ENCODE measurements around the gene SCN10A.

SCN10A gene

DNA sequence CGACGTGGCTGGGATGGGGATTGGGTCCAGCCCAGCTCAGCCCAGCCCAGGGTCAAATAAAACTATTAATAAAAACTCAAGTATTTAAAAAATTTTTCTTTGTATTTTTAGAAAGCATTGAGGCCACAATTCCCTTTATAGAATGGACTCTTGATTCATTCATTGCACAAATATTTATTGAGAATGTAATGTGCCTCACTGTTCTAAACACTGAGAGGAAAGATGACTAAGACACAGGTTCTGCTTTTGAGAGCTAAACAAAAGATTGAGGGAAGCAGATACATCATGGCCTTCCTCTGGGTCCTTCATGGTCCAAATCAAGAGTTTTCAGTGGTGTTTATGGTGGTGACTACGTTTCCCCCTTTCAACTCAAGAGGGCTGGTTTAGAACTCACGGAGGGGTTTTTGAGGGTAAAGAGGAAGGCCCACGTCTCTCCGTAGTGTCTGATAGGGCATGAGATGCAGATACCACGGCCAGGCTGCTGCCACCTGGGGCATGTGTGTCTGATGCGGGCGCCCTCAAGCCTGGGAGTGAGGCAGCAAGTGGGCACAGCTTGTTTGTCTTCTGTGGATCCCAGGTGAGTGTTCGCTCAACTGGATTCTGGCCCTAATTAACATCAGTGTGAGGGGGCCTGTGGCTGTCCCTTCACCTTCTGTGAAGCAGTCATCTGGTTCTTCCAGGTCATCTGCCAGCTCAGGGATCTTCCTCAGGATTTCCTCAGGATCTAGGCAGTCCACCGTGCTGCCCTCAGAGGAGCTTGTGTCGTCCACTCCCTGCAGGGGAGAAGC is 93.0 kb downstream of the SCN10A start:
- Histone ChIP-seq H3K36me3 (ENCODE audit: control insufficient read depth, insufficient read depth, low read length) (no peaks in the 10 kb centered on the region), H3K4me1 (ENCODE audit: control insufficient read depth, insufficient read depth, low read length) (peaks cover 13% of the 10 kb centered on the region), H3K27ac (ENCODE audit: low read depth, low read length) (no peak overlapping the region), H3K27me3 (ENCODE audit: control insufficient read depth, insufficient read depth, low read length) (no peaks in the 10 kb centered on the region), H3K9ac (ENCODE audit: low read depth, low read length) (no peak overlapping the region), H3K9me3 (ENCODE audit: control insufficient read depth, insufficient read depth, low read length) (no peaks in the 10 kb centered on the region), H3K4me3 (ENCODE audit: low read depth, low read length) (no peak overlapping the region)

DNA sequence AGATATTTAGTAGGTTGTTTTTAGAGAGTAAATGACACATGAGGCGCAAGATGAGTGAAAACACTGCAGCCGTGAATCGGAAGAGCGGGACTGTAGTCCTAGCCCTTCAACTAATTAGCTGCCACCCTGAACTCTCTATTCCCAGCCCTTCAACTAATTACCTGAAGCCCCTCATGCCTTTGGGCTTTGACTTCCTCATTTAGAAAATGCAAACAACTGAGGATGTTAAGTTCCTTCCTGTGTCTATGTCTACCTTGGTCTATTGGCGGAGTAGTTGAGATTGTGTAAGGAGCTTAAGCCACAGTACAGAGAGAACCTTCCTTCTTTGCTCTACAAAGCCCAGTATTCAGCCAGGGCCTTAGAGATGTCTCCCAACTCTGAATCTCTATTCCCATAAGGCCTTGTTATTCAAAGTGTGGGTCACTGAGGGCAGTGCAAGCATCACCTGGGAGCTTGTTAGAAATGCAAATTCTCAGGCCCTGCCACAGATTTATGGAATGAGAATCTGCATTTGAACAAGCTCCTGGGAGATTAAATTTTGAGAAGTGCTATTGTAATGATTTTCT is 94.7 kb downstream of the SCN10A start:
- H3K27me3 ChIP-seq (ENCODE audit: control insufficient read depth, insufficient read depth, low read length) = no peaks in the 10 kb centered on the region
- no peak overlapping the region for H3K27ac ChIP-seq (ENCODE audit: low read depth, low read length)
- H3K9ac ChIP-seq (ENCODE audit: low read depth, low read length) = no peak overlapping the region
- H3K4me1 ChIP-seq (ENCODE audit: control insufficient read depth, insufficient read depth, low read length) = peaks cover 13% of the 10 kb centered on the region
- H3K9me3 ChIP-seq (ENCODE audit: control insufficient read depth, insufficient read depth, low read length) = no peaks in the 10 kb centered on the region
- no peak overlapping the region for H3K4me3 ChIP-seq (ENCODE audit: low read depth, low read length)
- no peaks in the 10 kb centered on the region for H3K36me3 ChIP-seq (ENCODE audit: control insufficient read depth, insufficient read depth, low read length)

DNA sequence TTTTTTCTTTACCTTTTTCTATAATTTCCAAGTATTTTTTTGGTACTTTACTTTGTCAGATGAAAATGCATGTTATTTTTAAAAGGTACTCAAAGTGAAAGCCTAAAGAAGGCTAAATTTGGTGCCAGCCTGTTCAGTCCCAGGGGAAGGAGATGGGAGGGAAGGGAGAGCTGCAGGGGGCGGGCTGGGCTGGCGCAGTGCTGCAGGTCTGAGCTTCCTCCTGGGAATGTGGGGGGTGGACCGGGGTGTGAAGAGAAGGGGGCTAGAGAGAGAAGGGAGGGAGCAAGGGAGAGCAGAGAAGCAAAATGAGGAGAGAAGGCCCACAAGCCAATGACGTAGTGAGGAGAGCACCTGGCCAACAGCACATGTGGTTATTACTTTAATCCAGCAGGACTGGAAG is 95.6 kb downstream of the SCN10A start:
- Histone ChIP-seq H3K4me1 (ENCODE audit: control insufficient read depth, insufficient read depth, low read length) (peaks cover 13% of the 10 kb centered on the region), H3K9ac (ENCODE audit: low read depth, low read length) (no peak overlapping the region), H3K36me3 (ENCODE audit: control insufficient read depth, insufficient read depth, low read length) (no peaks in the 10 kb centered on the region), H3K4me3 (ENCODE audit: low read depth, low read length) (no peak overlapping the region), H3K9me3 (ENCODE audit: control insufficient read depth, insufficient read depth, low read length) (no peaks in the 10 kb centered on the region), H3K27ac (ENCODE audit: low read depth, low read length) (no peak overlapping the region), H3K27me3 (ENCODE audit: control insufficient read depth, insufficient read depth, low read length) (no peaks in the 10 kb centered on the region)

GRCh38 chr3:38717355-38718240 is 98.4 kb downstream of the SCN10A start:
- peaks cover 13% of the 10 kb centered on the region for H3K4me1 ChIP-seq (ENCODE audit: control insufficient read depth, insufficient read depth, low read length)
- no peaks in the 10 kb centered on the region for H3K9me3 ChIP-seq (ENCODE audit: control insufficient read depth, insufficient read depth, low read length)
- no peak overlapping the region for H3K27ac ChIP-seq (ENCODE audit: low read depth, low read length)
- no peaks in the 10 kb centered on the region for H3K27me3 ChIP-seq (ENCODE audit: control insufficient read depth, insufficient read depth, low read length)
- H3K36me3 ChIP-seq (ENCODE audit: control insufficient read depth, insufficient read depth, low read length) = no peaks in the 10 kb centered on the region
- H3K9ac ChIP-seq (ENCODE audit: low read depth, low read length) = no peak overlapping the region
- no peak overlapping the region for H3K4me3 ChIP-seq (ENCODE audit: low read depth, low read length)

- Histone ChIP-seq H3K27me3 (ENCODE audit: control insufficient read depth, insufficient read depth, low read length) (no peaks in the 10 kb centered on the region), H3K36me3 (ENCODE audit: control insufficient read depth, insufficient read depth, low read length) (no peaks in the 10 kb centered on the region), H3K4me3 (ENCODE audit: low read depth, low read length) (no peak overlapping the region), H3K4me1 (ENCODE audit: control insufficient read depth, insufficient read depth, low read length) (no peaks in the 10 kb centered on the region), H3K27ac (ENCODE audit: low read depth, low read length) (no peak overlapping the region), H3K9me3 (ENCODE audit: control insufficient read depth, insufficient read depth, low read length) (no peaks in the 10 kb centered on the region), H3K9ac (ENCODE audit: low read depth, low read length) (no peak overlapping the region)
Observed at GRCh38 chr3:38713121-38713520, 102.9 kb downstream of the SCN10A start.

DNA sequence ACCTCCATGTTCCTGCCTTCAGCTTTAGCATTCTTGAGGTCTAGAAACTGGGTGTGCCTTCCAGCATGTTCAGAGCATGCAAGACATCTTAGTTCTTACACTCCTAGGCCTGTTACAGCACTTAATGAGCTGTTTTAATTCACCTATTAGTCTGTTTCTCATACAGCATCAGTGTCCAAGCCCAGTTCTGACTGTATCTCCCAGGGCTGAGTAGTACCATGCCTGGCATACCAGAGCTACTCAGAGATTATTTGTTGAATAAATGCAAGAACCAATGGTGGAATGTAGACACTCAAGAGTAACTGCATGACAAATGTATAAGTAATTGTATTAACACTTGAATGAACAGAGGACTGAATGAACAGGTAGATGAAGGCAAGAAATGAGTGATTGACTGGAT is 104.7 kb downstream of the SCN10A start:
- no peaks in the 10 kb centered on the region for H3K4me1 ChIP-seq (ENCODE audit: control insufficient read depth, insufficient read depth, low read length)
- H3K27me3 ChIP-seq (ENCODE audit: control insufficient read depth, insufficient read depth, low read length) = no peaks in the 10 kb centered on the region
- no peaks in the 10 kb centered on the region for H3K36me3 ChIP-seq (ENCODE audit: control insufficient read depth, insufficient read depth, low read length)
- no peak overlapping the region for H3K4me3 ChIP-seq (ENCODE audit: low read depth, low read length)
- H3K9ac ChIP-seq (ENCODE audit: low read depth, low read length) = no peak overlapping the region
- H3K9me3 ChIP-seq (ENCODE audit: control insufficient read depth, insufficient read depth, low read length) = no peaks in the 10 kb centered on the region
- no peak overlapping the region for H3K27ac ChIP-seq (ENCODE audit: low read depth, low read length)

- H3K36me3 ChIP-seq (ENCODE audit: control insufficient read depth, insufficient read depth, low read length) = no peaks in the 10 kb centered on the region
- H3K27ac ChIP-seq (ENCODE audit: low read depth, low read length) = no peak overlapping the region
- no peak overlapping the region for H3K4me3 ChIP-seq (ENCODE audit: low read depth, low read length)
- no peak overlapping the region for H3K9ac ChIP-seq (ENCODE audit: low read depth, low read length)
- H3K27me3 ChIP-seq (ENCODE audit: control insufficient read depth, insufficient read depth, low read length) = no peaks in the 10 kb centered on the region
- no peaks in the 10 kb centered on the region for H3K9me3 ChIP-seq (ENCODE audit: control insufficient read depth, insufficient read depth, low read length)
- no peaks in the 10 kb centered on the region; the same call in 1 of the 2 replicates for H3K4me1 ChIP-seq (ENCODE audit: control insufficient read depth, insufficient read depth, low read length)
Observed at GRCh38 chr3:38707730-38708129, 108.3 kb downstream of the SCN10A start.

- Histone ChIP-seq H3K36me3 (ENCODE audit: control insufficient read depth, insufficient read depth, low read length) (no peaks in the 10 kb centered on the region), H3K27ac (ENCODE audit: low read depth, low read length) (no peak overlapping the region), H3K4me3 (ENCODE audit: low read depth, low read length) (no peak overlapping the region), H3K9ac (ENCODE audit: low read depth, low read length) (no peak overlapping the region), H3K27me3 (ENCODE audit: control insufficient read depth, insufficient read depth, low read length) (no peaks in the 10 kb centered on the region), H3K4me1 (ENCODE audit: control insufficient read depth, insufficient read depth, low read length) (no peaks in the 10 kb centered on the region; the same call in 1 of the 2 replicates), H3K9me3 (ENCODE audit: control insufficient read depth, insufficient read depth, low read length) (no peaks in the 10 kb centered on the region)
Observed at GRCh38 chr3:38706961-38707360, 109.1 kb downstream of the SCN10A start.

GRCh38 chr3:38702231-38702630 is 113.8 kb downstream of the SCN10A start:
- Histone ChIP-seq H3K36me3 (ENCODE audit: control insufficient read depth, insufficient read depth, low read length) (no peaks in the 10 kb centered on the region), H3K27me3 (ENCODE audit: control insufficient read depth, insufficient read depth, low read length) (no peaks in the 10 kb centered on the region), H3K4me3 (ENCODE audit: low read depth, low read length) (no peak overlapping the region), H3K4me1 (ENCODE audit: control insufficient read depth, insufficient read depth, low read length) (no peaks in the 10 kb centered on the region; the same call in 1 of the 2 replicates), H3K27ac (ENCODE audit: low read depth, low read length) (no peak overlapping the region), H3K9me3 (ENCODE audit: control insufficient read depth, insufficient read depth, low read length) (no peaks in the 10 kb centered on the region), H3K9ac (ENCODE audit: low read depth, low read length) (no peak overlapping the region)

DNA sequence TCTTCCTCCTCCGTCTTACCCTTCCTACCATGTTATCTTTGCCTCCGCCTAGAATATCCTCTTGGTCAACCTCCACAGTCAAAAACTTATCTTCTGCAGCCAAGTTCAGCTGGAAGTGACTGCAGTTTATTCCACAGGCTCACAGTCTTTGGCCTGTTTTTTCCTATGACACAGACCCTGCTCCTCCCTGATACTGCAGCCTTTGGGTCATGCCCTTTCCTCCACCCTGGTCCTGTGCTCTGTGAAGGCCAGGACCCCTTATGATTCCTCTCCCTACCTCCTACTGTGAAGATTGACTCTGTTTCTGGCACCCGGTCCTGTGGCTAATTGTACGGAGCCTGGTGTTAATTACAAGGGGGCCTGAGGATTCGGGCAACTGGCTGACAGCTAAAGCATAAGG is 117.3 kb downstream of the SCN10A start:
- H3K9me3 ChIP-seq (ENCODE audit: control insufficient read depth, insufficient read depth, low read length) = no peaks in the 10 kb centered on the region
- H3K9ac ChIP-seq (ENCODE audit: low read depth, low read length) = no peak overlapping the region
- H3K4me3 ChIP-seq (ENCODE audit: low read depth, low read length) = no peak overlapping the region
- H3K36me3 ChIP-seq (ENCODE audit: control insufficient read depth, insufficient read depth, low read length) = no peaks in the 10 kb centered on the region
- no peaks in the 10 kb centered on the region; the same call in 1 of the 2 replicates for H3K4me1 ChIP-seq (ENCODE audit: control insufficient read depth, insufficient read depth, low read length)
- no peaks in the 10 kb centered on the region for H3K27me3 ChIP-seq (ENCODE audit: control insufficient read depth, insufficient read depth, low read length)
- no peak overlapping the region for H3K27ac ChIP-seq (ENCODE audit: low read depth, low read length)

- H3K4me1 ChIP-seq (ENCODE audit: control insufficient read depth, insufficient read depth, low read length) = no peaks in the 10 kb centered on the region
- no peak overlapping the region for H3K4me3 ChIP-seq (ENCODE audit: low read depth, low read length)
- no peak overlapping the region for H3K9ac ChIP-seq (ENCODE audit: low read depth, low read length)
- no peaks in the 10 kb centered on the region for H3K27me3 ChIP-seq (ENCODE audit: control insufficient read depth, insufficient read depth, low read length)
- H3K27ac ChIP-seq (ENCODE audit: low read depth, low read length) = no peak overlapping the region
- H3K9me3 ChIP-seq (ENCODE audit: control insufficient read depth, insufficient read depth, low read length) = no peaks in the 10 kb centered on the region
- no peaks in the 10 kb centered on the region for H3K36me3 ChIP-seq (ENCODE audit: control insufficient read depth, insufficient read depth, low read length)
Observed at GRCh38 chr3:38698061-38698460, 118.0 kb downstream of the SCN10A start.

Measured in HUES48 (cell line).